ENCODE data around the gene MYPN.

MYPN gene

DNA sequence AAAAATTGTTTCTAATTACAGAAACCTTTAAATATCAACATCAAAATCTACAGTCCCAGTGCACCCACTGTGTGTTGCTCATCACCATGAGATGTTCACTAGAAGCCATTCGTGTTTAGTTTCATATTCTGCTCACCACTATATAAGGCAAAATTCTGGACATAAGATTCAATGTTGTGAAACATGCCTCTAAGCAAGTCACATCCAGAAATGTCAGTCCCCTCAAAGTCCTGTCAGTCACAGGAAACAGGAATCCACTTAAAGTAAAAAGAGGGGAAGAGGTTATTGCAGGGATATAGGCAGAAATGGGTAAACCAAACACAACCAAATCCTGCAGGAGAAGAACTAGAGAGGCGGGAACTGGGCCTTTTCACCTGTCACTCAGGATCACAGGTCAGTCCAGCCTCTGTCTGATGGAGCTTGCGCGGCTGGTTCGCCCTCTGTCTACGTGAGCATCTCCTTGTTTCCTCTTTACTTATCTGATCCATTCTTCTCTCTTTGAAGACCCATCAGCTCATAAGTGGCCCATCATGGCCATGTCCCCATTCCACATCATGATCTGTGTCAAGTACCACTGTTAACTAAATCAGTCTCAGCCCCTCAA, 58.4 kb downstream of the MYPN start:
- Histone ChIP-seq H3K4me1 (ENCODE audit: control insufficient read depth in 1 of 2, insufficient read depth in 1 of 2, low read depth in 1 of 2, low read length in 1 of 2) (no peaks in the 10 kb centered on the region), H3K9me3 (no peaks in the 10 kb centered on the region), H3K27ac (no peak overlapping the region), H3K36me3 (no peaks in the 10 kb centered on the region), H3K4me3 (ENCODE audit: low read depth in 1 of 2, low read length in 1 of 2) (no peak overlapping the region), H3K27me3 (no peaks in the 10 kb centered on the region)
- TF ChIP-seq, protein P1, sequence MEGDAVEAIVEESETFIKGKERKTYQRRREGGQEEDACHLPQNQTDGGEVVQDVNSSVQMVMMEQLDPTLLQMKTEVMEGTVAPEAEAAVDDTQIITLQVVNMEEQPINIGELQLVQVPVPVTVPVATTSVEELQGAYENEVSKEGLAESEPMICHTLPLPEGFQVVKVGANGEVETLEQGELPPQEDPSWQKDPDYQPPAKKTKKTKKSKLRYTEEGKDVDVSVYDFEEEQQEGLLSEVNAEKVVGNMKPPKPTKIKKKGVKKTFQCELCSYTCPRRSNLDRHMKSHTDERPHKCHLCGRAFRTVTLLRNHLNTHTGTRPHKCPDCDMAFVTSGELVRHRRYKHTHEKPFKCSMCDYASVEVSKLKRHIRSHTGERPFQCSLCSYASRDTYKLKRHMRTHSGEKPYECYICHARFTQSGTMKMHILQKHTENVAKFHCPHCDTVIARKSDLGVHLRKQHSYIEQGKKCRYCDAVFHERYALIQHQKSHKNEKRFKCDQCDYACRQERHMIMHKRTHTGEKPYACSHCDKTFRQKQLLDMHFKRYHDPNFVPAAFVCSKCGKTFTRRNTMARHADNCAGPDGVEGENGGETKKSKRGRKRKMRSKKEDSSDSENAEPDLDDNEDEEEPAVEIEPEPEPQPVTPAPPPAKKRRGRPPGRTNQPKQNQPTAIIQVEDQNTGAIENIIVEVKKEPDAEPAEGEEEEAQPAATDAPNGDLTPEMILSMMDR (IDR thresholded peaks at IDR 0.05): no peak

DNA sequence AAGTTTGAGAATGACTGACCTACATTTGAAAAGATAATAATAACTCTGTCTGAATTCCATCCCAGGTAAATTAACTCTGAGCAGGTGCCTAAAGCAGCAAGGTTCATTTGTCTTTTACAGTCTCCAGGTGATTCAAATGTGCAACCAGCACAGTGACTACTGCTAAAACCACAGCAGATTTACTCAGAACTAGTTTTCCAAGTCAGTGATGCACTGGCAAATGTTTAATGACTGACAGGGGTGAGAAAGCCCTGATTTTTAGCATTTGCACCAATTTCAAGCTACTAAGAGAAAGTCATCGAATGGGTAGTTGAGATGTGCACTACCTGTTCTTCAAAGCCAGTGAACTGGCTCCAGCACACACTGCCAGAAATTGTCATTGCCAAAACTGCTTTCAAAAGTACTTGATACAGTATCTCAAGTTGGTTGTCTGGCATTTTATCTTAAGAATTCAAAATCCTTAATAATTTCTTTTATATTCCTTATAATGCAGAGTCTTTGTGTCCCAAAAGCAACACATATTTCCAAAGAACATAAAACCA, 62.3 kb downstream of the MYPN start:
- TF ChIP-seq, protein P1 (IDR thresholded peaks at IDR 0.05): no peak
- Histone ChIP-seq H3K9me3 (no peaks in the 10 kb centered on the region), H3K4me1 (ENCODE audit: control insufficient read depth in 1 of 2, insufficient read depth in 1 of 2, low read depth in 1 of 2, low read length in 1 of 2) (no peaks in the 10 kb centered on the region), H3K27ac (no peak overlapping the region), H3K36me3 (no peaks in the 10 kb centered on the region), H3K27me3 (no peaks in the 10 kb centered on the region), H3K4me3 (ENCODE audit: low read depth in 1 of 2, low read length in 1 of 2) (no peak overlapping the region)

DNA sequence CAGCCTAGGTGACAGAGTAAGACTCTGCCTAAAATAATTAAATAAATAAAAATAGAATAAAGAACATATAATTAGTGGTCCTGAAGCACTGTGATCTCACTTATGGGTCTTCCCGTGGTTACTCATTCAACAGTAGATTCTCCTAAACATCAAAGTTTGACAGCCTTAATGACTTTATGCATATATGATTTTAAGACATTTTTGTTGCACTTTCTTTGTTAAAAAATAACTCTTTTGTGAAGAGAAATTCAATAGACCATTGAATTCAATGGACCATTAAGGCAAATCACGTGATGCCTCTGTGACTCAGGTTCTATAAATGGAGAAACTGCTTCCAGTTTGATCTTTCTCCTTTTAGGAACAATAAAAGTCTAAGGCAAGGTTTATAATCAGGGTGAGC, 63.0 kb downstream of the MYPN start:
- Histone ChIP-seq H3K27ac (no peak overlapping the region), H3K4me3 (ENCODE audit: low read depth in 1 of 2, low read length in 1 of 2) (no peak overlapping the region), H3K27me3 (no peaks in the 10 kb centered on the region), H3K9me3 (no peaks in the 10 kb centered on the region), H3K4me1 (ENCODE audit: control insufficient read depth in 1 of 2, insufficient read depth in 1 of 2, low read depth in 1 of 2, low read length in 1 of 2) (no peaks in the 10 kb centered on the region), H3K36me3 (no peaks in the 10 kb centered on the region)
- TF ChIP-seq, protein P1 (IDR thresholded peaks at IDR 0.05): no peak

DNA sequence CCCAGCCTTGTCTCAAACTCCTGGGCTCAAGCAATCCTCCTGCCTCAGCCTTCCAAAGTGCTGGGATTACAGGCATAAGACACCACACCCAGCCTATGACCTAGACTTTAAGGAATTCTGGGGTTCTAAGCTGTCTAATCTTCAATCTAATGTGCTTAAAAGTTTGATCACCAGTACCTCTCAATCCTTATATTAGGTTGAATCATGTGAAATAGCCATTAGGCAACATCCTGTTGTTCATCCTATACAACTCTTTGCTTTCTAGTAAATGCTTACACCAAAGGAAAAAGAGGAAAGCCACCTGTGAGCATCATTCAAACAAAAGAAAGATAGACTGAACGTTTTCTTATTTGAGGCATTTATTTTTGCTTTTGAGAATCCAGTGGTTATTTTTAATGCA, 66.7 kb downstream of the MYPN start:
- TF ChIP-seq, protein P1 (IDR thresholded peaks at IDR 0.05): no peak
- Histone ChIP-seq H3K27me3 (no peaks in the 10 kb centered on the region), H3K4me1 (ENCODE audit: control insufficient read depth in 1 of 2, insufficient read depth in 1 of 2, low read depth in 1 of 2, low read length in 1 of 2) (no peaks in the 10 kb centered on the region), H3K9me3 (no peaks in the 10 kb centered on the region), H3K27ac (no peak overlapping the region), H3K36me3 (no peaks in the 10 kb centered on the region), H3K4me3 (ENCODE audit: low read depth in 1 of 2, low read length in 1 of 2) (no peak overlapping the region)

DNA sequence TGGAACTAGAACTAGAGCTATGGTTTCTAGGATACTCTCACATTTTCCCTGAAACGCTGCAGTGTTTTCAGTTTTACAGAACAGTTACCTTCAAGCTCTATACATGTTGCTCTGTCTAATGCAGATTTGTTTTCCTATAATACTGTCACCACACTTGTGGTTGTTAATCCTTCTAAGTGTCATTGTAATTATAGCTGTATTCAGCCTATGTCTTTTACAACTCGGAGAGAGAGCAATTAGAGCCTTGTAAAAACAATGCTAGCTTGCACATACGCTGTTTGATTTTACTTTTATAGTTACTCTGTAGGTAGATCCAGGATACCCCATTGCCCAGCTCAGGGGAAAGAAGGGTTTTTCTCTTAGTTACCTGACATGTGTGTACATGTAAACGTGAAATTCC, 67.5 kb downstream of the MYPN start:
- H3K36me3 ChIP-seq: no peaks in the 10 kb centered on the region
- no peaks in the 10 kb centered on the region for H3K27me3 ChIP-seq
- H3K27ac ChIP-seq: no peak overlapping the region
- no peaks in the 10 kb centered on the region for H3K4me1 ChIP-seq (ENCODE audit: control insufficient read depth in 1 of 2, insufficient read depth in 1 of 2, low read depth in 1 of 2, low read length in 1 of 2)
- H3K4me3 ChIP-seq (ENCODE audit: low read depth in 1 of 2, low read length in 1 of 2): no peak overlapping the region
- TF ChIP-seq, protein P1 (IDR thresholded peaks at IDR 0.05): no peak
- H3K9me3 ChIP-seq: no peaks in the 10 kb centered on the region
